GM13977 (cell line): Measurements from ENCODE around the gene CEP295NL.

Experiments used
- DNase-seq: peaks from one replicate; pipeline ENCODE4 v3.0.0; 2012; ENCODE audit warnings: low spot score
- in situ Hi-C: fragments of 300-500 bp; cut with MboI; formaldehyde crosslinking; loops from one replicate; pipeline ENCODE4 v1.12.0; 2022; ENCODE audit warnings: low sequenced_read_pairs, low pct_unique_long_range_greater_than_20kb, mixed read lengths, inconsistent platforms; ENCODE audit not compliant: unreplicated experiment
- TF ChIP-seq, protein P1 (sequence below): IDR thresholded peaks from 2 replicates; pipeline ENCODE4 v1.5.1; 2012; ENCODE audit warnings: mild to moderate bottlenecking, control low read depth; ENCODE audit not compliant: insufficient read depth; ENCODE audit errors: extremely low read depth, missing control alignments

CEP295NL gene

DNA sequence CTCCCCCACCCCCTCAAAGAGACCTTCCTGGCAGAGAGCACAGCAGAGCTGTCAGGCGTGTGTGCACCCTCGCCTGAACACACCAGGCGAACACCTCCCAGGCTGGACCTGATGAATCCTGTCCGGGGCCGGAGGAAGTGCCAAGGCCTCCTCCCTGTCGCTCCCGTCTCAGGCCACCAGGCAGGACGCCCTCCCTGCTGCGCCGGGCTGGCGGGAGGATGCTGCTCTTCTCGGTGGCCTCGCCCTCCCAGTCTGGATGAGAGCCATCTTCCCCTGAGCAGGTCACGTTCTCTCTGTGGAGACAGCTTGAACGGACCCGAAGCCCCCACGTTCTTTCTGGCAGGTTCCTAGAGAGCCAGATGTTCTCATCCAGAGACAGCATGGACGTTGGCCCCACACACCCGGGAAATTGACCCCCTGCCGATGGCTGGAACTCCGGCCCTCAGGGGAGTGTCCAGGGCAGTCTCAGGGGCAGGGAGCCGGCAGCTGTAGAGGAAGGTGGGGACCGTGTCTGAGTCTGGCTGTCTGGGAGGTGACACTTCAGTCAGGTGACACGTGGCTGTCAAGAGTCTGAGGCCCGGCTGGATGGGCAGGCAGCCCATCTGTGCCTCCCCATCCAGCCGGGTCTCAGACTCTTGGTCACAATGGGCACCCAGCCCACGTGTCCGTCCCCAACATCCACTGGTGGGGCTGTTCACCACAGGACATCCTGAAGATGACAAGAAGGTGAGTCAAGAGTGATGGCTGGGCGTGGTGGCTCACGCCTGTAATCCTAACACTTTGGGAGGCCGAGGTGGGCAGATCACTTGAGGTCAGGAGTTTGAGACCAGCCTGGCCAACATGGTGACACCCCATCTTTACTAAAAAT is 27.1 kb upstream of the CEP295NL start:
- TF ChIP-seq, protein P1, sequence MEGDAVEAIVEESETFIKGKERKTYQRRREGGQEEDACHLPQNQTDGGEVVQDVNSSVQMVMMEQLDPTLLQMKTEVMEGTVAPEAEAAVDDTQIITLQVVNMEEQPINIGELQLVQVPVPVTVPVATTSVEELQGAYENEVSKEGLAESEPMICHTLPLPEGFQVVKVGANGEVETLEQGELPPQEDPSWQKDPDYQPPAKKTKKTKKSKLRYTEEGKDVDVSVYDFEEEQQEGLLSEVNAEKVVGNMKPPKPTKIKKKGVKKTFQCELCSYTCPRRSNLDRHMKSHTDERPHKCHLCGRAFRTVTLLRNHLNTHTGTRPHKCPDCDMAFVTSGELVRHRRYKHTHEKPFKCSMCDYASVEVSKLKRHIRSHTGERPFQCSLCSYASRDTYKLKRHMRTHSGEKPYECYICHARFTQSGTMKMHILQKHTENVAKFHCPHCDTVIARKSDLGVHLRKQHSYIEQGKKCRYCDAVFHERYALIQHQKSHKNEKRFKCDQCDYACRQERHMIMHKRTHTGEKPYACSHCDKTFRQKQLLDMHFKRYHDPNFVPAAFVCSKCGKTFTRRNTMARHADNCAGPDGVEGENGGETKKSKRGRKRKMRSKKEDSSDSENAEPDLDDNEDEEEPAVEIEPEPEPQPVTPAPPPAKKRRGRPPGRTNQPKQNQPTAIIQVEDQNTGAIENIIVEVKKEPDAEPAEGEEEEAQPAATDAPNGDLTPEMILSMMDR = no peak
- in situ Hi-C loops = no loop called here
- no peak for DNase-seq

DNA sequence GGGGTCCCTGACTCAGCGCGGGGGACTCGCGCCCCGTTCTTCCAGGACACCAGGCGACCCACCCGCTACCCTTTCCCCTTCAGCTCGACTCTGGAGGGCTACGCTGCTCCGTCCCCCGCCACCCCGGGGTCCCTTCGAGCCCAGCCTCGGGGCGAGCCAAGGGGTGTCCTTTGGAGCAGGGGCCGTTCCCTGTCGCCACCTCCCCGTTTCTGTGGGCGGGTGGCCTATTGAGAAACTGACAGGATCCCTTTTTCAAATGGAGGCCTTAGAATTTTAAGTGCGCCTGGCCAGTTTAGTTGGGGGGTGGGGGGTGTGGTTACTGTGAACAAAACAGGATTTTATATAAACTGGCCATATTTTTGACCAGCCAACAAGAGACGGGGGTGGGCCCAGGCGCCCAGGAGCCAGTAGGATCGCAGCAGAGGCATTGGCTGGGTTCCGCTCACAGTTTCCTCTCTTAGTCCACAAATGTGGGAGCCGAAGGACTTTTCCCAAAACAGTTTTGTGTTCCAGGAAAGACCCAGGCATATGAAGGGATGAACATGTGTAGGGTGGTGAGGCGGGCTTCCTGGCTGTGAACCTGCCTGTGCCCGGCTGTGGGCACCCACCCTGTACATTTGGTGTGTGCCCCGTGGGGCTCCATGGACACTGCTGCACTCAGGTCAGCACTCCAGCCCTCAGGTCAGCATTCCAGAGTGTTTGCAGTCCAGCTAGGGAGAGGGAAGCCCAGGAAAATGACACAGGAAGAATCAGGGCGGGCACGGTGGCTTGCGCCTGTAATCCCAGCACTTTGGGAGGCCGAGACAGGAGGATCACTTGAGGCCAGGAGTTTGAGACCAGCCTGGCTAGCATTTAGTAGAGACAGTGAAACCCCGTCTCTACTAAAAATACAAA is 22.9 kb upstream of the CEP295NL start:
- TF ChIP-seq, protein P1 = no peak
- in situ Hi-C loops = no loop called here
- DNase-seq = no peak

DNA sequence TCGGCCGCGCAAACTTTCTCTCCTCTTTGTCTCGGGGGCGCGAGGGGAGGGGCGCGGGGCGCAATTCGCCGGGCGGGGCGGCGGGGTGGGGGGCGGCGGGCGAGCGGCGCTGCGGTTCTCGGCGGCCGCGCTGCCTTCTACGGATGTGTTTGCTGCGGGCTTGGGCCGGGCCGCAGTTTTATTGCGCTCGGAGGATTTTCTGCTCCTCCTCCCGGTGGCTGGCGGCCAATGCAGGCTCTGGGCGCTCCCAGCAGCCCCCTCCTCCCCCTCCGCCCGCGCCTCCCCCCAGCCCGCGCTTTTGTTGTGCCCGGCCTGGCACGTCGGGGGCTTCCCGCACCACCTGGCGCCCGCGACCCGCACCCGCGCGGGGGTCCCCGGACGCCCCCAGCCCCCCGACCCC is 22.2 kb upstream of the CEP295NL start, which contains the start of gene TIMP2:
Gene TIMP2, minus strand, starts transcription at position 154 of the 400 bp plus-strand sequence. CDS start 299 bp downstream, outside the sequence.
- TF ChIP-seq, protein P1 = peak; percentile 24
- in situ Hi-C loops = no loop called here
- DNase-seq = peak; percentile 87

DNA sequence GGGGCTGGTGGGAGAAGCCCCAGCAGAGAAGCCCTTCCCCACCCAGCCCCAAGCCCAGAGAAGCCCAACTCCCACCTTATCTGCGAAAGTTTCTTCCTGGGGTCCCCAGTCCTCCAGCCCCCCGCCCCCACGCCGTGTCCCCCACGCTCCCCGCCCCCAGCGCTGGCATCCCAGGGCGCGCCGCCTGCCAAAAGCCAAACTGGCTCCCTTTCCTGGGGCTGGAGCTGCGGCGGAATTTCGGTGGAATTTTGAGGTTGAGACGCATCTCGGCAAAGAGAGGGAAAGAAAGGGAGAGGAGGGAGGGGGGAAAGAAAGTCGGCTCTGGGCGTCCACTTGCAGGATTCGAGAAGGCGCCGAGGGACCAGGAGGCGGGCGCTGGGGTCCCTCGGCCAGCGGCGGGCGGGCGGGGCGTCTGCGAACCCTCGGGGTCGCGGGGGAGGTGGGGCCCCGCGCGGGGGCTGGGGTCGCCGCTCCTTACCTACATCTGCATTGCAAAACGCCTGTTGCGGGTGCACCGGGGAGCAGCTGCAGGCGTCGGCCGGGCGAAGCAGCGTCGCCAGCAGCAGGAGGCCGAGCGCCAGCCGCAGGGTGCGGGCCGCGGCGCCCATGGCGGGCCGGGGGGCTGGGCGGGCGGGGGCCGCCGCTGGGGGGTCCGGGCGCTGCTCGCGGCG is 21.6 kb upstream of the CEP295NL start:
- in situ Hi-C loops = no loop called here
- TF ChIP-seq, protein P1 = no peak
- no peak for DNase-seq

DNA sequence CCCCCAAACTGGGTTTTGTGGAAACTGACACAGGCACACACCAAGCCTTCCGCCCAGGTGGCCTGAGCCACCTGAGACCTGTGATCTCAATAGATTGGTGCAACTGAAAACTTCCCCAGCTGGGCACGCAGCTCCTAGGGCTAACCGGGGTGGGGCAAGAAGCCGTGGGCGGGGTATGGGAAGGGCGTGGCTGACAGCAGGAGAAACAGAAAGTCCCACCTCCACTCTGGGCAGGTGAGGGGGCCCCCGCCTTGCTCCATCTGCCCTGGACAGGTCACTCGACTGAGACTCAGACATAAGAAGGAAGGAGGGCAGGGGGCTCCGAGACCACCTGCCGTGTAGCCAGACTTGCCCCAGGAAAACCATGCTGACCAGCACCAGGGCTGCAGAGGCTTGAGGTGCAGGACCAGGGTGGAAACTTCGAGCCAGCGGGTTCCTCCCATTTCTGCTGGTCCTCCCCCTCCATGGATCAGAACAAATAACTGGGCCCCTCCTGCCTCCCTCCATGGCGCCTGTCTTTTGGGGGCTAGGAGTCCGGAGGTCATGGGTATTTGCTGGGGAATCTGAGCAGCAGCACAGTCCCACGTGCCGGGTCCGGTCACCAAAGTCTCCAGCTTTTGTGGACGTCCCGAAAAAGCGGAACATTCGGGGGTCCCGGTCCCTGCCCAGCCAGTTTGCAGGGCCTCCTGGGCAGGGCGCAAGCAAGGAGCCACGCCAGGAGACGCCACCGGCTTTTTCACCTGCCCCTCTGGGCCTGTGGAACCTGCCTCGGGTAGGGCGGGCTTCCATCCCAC is 20.9 kb upstream of the CEP295NL start:
- DNase-seq = peak; percentile 75
- TF ChIP-seq, protein P1 = no peak
- in situ Hi-C loops = no loop called here
